ENCODE results near the gene DCAF17.

DNA sequence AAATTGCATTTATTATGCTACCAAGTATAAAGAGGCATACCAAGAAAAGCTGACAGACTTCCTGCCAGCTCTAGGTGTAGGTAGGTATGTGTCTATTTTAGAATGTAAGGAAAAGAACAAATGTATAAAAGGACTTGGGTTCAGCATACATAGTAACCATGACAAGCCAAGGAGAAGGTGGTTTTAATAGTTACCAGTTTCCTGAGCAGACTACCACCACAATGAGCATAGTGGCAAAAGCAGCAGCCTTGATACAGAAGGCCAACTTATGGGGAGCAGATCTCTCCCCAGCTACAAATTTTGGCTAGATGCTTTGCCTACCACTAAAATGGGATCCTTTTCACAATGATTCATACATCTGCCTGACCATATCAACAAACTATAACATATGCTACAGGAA is 34.7 kb upstream of the DCAF17 start:
- TF ChIP-seq, protein P1, sequence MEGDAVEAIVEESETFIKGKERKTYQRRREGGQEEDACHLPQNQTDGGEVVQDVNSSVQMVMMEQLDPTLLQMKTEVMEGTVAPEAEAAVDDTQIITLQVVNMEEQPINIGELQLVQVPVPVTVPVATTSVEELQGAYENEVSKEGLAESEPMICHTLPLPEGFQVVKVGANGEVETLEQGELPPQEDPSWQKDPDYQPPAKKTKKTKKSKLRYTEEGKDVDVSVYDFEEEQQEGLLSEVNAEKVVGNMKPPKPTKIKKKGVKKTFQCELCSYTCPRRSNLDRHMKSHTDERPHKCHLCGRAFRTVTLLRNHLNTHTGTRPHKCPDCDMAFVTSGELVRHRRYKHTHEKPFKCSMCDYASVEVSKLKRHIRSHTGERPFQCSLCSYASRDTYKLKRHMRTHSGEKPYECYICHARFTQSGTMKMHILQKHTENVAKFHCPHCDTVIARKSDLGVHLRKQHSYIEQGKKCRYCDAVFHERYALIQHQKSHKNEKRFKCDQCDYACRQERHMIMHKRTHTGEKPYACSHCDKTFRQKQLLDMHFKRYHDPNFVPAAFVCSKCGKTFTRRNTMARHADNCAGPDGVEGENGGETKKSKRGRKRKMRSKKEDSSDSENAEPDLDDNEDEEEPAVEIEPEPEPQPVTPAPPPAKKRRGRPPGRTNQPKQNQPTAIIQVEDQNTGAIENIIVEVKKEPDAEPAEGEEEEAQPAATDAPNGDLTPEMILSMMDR (conservative IDR thresholded peaks at IDR 0.05; ENCODE audit: low read length) = no peak
- no peak for TF ChIP-seq EZH2phosphoT487 (IDR thresholded peaks at IDR 0.05; ENCODE audit: borderline replicate concordance, low read depth, low read length)
